HG02938 (cell line): Measurements from ENCODE around the gene EVI5.
A peak's percentile ranks its signal among the peaks of the same experiment; 100 is the strongest.

Source experiments
- ATAC-seq: cut with Tn5 transposase; IDR thresholded peaks from one replicate; pipeline ENCODE4 v1.9.1; 2021; ENCODE audit warnings: mild to moderate bottlenecking, moderate library complexity; ENCODE audit not compliant: unreplicated experiment

EVI5 gene

DNA sequence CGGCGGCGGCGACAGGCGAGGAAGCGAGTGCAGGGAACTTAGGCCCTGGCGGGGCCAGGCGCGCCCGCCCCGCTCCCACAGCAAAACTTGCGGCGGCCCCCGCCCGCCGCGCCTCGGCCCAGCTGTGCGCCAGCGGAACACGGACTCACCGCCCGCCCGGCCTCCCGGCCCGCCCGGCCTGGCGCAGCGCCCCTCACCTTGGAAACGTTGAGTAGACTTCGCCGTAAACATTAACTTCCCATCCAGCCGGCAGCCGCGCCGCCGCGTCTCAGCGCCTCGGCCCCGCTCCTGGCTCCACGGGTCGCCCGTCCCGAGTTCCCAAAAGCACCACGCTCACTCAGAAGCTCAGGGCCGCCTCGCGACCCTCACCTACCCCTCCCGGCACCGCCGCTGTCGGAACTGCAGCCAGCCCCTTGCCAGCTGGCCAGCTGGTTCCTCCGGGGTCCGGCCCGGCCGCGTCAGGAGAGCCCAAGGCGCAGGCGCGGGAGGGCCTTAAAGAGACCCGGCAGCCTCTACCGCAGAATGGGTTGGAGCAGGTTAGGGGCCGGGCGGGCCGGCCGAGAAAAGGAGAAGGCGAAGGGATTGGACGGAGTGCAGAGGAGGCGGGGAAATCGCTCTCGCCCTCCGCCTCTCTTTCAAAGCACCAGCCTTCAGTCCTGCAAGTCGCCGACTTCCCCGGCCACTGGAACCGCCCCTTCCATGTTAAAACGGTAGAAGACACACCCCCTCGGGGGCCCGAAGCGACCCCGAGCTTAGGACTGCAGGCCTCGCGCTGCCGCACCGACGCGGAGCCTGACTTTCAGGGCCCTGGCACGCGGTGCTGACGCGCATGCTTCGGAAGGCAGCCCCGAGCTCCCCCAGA lies at the start of gene EVI5:
Gene EVI5, minus strand, starts transcription at position 470 of the 862 bp plus-strand sequence. CDS start 48,562 bp downstream, outside the sequence.
- ATAC-seq, result peak; percentile 91

DNA sequence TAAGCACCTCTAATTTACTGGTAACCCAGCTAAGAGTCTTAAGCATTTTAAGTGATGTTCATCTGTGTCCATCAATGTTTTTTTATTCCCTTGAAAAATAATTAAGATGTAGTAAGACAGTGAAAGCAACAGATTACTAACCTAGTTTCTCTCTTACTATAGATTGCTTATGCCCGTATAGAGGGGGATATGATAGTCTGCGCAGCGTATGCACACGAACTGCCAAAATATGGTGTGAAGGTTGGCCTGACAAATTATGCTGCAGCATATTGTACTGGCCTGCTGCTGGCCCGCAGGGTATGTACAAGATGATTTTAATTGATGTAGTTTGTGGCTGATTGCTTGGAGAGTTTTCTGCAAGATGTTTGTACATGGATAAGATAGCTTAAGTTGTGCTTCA lies 49.7 kb upstream of the EVI5 start:
- ATAC-seq, result no peak

DNA sequence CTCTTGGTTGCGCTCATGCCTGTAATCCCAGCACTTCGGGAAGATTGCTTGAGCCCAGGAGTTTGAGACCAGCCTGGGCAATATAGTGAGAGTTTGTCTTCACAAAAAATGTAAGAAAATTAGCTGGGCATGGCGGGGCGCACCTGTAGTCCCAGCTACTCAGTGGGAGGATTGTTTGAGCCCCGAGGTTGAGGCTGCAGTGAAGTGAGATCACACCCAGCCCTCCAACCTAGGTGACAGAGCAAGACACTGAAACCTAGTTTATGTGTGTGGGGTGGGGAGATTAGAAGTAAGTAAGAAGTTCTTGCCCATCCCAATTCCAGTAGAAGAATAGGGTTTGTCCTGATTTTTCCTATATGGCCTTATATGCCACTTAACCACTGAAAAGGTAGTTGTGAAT lies 48.9 kb upstream of the EVI5 start:
- no peak for ATAC-seq

DNA sequence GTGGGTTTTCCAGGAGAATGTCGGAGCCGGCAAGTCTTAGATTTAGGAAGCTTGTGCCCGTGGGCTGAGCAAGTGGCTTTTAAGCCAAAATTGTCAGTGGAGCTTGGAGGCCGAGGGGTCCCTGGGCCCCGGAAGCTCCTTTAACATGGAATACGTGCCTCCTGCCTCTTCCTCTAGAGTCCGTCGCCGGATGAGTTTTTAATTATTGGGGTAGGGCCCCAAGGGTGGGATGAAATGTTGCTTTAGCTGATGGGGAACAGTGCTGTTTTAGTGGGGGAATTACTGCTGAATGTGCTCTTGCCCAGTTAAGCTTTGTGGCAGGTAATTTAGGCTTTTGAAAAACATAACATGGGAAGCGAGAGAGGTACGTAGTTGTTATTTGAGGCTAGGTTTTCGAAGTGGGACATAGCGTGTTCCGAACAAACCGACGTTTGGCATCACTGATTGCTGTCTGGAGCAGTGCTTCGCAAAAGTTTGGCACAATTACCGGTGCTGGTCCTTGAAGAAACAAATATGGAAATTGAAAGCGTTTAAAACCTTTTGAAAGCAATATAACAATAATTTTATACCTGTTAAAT lies 47.7 kb upstream of the EVI5 start:
- ATAC-seq, result no peak

DNA sequence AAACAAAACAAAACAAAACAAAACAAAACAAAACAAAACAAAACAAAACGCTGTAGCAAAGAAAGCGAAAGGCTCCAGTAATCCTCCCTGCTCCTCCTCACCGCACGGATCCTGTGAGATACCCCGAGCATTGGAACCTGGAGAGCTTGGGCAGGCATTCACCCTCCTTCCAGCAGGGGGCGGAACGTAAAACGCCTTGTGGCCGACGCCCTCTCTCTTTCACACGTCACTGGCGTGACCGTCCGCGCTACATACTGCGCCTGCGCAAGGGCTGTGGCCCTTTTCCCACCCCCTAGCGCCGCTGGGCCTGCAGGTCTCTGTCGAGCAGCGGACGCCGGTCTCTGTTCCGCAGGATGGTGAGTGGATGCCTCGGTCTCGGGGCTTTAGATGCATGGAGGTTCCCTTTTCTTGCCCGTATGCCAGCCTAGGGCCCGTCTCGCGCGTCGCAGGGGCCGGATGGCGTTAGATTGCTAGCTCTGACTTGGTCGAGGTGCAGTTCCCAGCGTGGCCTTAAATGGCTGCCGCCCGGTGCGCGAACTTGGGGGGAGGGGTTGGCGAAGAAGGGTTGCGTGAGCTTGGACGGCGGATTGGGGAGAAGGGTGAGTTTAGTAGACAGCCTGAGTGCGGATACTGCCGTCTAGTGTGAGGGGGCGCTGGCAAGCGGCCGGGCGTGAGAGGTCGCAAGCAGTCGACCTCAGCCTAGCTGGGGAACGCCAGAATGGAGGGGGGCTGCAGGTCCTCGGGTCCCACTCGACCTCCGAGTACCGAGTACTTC lies 47.0 kb upstream of the EVI5 start, which contains the start of gene RPL5:
Gene RPL5, plus strand, starts transcription at position 279 of the 775 bp plus-strand sequence. Its CDS starts 75 bp downstream, at position 354.
- peak; percentile 84 for ATAC-seq

DNA sequence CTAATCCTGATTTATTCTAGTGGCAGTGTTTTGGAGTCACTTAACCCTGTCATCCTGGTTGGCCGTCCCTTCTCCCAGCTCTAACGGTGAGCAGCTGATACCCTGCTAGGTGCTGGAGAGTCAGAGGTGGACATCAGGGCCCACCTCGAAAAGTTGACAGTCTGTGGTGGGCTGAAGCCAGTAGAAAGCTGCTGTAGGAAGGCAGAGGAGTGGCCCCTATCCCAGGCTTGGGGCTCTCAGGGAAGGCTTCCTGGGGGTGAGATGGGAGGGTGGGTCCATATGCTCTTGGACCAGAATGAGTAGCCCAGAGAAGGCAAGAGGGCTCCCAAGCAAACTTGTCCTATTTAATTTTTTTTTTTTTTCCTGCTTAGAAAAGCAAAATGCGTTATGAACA lies 46.5 kb upstream of the EVI5 start:
- ATAC-seq, result peak; percentile 1

DNA sequence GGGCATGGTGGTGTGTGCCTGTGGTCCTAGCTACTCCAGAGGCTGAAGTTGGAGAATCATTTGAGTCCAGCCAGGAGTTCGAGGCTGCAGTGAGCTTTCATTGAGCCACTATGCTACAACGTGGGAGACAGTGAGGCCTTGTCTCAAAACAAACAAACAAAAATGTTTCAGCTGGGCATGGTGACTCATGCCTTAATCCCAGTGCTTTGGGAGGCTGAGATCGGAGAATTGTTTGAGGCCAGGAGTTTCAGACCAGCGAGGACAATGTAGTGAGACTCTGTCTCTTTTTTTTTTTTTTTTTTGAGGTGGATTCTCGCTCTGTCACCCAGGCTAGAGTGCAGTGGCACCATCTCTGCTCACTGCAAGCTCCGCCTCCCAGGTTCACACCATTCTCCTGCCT lies 41.9 kb upstream of the EVI5 start:
- ATAC-seq, result no peak

DNA sequence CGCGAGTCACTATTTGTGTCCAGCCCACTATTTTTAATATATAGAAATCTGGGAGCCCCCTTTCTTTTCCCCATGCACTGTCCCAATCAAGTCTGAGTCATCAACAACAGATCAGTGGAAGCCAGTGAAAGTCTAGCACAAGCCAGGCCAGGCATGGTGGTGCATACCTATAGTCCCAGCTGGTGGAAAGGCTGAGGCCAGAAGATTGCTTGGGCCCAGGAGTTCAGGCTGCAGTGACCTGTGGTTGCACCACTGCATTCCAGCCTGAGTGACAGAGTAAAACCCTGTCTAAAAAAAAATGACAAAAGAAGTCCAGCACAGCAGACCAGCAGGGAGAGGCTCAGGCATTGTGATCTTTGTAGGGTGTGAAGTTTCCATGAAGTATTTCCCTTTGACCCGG lies 38.0 kb upstream of the EVI5 start:
- ATAC-seq, result no peak

DNA sequence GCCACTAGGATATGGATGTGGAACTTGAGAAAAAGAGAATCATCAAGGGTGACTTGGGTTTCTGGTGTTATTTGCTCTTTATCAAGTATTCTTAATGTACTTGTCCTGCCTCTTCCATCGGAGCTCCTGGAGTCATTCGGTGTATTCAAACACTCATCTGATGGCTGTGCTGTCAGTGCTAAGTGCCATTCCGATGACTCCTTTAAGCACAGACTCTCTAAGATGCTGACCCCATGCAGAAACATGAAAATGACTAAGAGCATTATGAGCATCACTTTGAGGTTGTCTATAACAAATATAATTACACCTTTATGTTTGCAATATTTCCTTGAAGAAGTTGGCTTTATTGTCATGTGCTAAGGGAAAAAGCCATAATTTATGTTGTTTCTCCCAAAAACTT lies 35.6 kb upstream of the EVI5 start:
- no peak for ATAC-seq

DNA sequence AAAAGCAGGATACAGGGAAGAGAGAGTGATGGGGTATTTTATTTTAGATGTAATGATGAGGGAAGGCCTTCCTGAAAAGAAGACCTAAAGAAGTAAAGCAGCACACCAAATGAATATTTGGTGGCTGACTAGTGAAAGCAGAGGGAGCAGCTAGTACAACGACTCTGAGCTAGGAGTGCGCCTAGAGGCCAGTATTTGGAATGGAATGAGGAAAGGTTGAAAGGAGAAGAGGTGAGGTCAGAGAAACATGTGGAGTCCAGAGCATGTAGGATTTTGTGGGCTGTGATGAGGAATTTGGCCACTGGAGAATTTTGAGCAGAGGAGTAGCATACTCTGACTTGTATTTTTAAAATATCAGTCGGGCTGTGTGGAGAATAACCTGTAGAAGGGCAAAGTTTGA lies 35.1 kb upstream of the EVI5 start:
- no peak for ATAC-seq

DNA sequence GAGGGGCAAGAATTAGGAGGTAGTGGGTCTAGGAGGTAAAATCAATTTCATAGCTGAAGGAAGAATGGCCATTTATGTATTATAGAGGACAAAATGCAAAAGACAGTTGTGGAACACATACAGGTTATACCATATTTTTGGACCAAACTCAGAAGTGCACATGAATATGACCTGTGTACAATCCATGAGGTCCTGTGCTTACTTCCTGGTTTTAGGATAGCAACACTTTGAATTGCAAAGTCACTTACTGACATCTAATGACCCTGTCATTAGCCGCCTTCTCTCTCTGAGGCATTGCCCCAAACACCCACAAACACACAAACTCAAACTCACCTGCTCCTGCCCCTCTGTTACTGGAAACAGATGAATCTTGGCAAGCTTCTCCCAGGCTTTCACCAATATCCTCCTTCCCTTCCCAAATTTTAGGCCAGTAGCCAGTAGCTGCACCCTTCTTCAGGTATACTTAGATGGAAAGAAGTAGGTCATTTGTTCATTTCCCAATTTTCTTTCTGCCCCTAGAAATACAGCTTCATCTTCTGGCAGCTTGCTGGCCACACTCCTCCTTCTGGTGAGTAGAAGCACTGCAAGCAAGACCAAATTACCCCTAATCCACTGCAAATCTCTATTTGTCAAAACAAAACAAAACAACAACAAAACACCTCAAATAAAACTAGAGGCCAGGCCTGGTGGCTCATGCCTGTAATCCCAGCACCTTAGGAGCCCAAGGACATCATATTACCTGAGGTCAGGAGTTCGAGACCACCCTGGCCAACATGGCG lies 33.3 kb upstream of the EVI5 start:
- no peak for ATAC-seq

DNA sequence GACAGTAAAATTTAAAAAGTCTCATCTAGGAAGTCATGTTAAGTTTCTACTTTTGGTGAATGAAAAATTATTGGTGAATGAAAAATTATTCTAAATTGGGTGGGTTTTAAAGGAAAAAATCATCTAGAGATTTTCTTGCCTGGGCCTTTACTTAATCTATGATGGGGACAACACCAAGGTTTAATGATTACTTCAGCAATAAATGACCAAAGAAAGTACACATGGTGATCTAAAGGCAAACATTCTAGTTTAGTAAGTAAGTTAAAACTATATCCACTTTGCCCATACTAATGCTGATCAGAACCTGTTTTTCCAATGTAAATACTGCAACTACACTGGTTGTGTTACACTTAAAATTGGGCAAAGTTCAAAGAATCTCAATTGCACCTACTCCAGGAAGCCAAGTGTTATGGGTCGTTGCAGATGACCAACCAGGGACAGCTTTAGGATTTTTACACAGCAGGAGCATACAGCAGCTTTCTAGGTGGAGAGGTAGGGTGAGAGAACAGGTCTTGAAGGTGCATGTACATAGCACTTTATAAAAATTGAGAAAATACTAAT lies 32.3 kb upstream of the EVI5 start:
- ATAC-seq, result no peak

DNA sequence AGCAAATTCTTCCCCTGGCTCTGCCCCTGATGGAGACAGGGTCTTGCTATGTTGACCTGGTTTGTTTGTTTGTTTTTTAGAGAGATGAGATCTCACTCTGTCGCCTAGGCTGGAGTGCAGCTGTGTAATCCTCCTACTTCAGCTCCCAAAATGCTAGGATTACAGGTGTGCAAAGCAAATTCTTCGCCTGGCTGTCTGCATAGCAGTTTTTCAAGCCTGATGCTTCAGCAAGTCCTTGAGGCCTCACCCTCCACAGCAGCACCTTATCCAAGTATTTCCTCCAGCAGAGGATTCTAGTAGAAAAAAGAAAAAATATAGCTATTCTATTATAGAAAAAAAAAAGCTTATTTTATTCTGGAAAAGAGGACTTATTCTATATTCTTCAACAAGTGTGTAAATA lies 31.8 kb upstream of the EVI5 start:
- no peak for ATAC-seq

DNA sequence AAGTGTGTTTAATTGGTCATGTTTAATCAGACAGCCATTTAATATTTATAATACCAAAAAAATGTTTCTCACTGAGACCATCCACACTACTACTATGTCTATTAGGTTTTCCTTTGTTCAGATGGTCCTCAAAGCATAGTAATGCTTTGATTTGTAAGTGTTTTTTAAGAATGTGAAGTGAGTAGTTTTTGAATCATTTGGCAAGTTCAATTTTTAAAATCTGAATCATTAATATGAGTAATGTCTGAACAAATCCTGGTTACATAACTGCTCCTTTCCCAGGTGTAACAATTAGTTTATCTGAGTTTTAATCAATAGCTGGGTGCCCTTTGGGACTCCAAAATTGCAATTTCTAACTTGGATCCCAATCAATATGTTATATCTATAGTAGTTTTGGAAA lies 23.5 kb upstream of the EVI5 start:
- no peak for ATAC-seq

DNA sequence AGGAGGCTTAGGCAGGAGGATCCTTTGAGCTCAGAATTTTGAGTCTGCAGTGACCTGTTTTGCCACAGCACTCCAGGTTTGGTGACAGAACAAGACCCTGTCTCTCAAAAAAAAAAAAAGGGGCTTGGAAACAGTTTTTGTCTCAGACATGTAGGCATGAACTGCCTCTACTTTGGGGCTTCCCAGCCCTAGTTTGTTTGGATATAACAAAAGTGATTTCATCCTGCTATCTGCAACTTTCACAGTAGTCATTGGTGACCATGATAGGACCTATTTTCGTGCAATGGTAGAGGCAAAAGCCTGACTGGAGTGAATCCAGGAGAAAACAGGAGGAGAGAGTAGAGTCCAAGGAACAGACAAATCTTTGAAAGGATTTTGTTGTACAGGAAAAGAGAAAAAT lies 20.3 kb upstream of the EVI5 start:
- ATAC-seq, result no peak

DNA sequence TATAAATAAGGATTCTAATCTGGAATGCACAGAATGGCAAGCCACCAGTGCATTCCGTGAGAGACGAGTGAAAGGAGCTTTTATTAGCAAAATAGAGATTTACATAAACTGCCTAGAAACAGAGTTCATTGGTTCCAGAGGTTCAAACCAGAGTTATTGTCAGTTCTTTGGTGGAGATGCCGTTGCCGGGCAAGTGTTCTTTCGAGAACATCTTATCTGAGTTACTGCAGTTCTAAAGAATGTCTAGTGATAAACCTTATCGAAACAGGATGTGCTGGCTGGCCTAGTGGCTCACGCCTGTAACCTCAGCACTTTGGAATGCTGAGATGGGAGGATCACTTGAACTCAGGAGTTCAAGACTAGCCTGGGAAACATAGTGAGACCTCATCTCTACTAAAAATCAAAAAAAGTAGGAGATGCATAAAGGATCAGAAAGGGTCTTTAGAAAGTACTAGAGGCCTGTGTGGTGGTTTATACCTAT lies 19.9 kb upstream of the EVI5 start:
- ATAC-seq, result no peak

DNA sequence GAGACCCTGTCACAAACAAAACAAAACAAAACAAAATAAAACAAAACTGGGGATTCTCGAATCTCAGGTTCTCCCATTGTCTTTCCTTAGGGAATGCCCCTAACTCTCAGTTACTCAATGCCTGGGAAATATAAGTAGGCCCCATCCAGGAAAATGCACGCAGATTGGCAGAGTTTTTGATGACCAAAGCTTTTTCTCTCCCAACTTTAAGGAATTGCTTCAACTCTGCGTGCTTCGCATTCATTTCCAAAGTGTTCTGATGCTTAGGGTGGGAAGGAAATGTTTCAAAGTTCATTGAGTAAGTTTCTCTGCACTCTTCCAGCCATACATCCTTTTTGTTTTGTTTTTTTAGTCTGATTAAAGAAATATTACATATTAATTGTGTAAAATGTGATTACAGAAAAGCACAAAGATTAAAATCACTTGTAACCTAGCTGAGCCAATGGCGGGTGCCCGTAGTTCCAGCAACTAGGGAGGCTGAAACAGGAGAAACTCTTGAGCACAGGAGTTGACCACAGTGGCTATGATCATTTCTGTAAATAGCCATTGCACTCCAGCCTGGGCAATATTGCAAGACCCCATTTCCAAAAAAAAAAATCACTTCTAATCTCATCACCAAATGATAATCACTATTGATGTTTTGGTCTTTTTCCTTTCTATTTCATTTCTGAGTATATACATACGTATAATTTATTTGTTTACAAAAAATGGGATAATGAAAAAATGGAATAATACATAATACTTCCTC lies 18.4 kb upstream of the EVI5 start:
- no peak for ATAC-seq

DNA sequence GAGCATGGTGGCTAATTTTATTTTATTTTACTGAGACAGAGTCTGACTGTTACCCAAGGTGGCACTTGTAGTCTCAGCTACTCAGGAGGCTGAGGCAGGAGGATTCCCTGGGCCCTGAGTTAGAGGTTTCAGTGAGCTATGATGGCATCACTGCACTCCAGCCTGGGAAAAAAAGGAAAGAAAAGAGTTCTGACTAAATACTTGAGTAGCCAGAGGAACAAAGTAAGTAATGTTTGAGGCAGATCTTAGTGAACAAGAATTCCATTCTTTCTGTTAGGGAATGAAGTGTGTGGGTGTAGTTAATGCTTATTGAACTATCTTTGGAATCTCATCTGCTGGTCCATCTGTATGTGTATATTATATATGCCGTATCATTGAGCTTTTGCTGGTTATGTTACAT lies 13.1 kb upstream of the EVI5 start:
- no peak for ATAC-seq

DNA sequence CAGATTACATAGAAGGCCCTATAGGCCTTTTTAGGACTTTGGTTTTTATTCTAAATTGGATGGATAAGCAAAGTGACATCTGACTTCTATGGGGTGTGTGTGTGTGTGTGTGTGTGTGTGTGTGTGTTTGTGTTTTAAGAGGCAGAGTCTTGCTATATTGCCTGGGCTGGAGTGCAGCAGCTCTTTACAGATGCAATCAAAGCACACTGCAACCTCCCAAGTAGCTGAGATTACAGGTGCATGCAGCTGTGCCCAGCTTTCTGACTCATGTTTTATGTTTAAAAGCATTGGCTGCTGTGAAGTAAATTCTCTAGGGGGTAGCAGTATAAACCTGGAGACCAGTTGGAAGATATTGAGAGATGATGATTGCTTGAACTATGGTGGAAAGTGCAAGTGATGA lies 12.4 kb upstream of the EVI5 start:
- no peak for ATAC-seq

DNA sequence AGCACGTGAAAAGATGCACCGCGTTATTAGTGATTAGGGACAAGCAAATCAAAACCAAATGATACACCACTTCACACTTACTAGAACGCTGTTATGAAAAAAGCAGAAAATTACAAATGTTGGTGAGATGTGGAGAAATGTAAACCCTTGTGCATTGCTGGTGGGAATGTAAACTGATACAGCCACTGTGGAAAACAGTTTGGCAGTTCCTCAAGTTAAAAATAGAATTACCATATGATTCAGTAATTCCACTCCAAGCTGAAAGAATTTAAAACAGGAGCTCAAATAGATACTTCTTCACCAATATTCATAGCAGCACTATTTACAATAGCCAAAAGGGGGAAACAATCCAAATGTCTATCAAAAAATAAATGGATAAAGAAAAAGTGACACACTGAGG lies 10.3 kb upstream of the EVI5 start:
- ATAC-seq, result no peak
